VCaP (cell line): ENCODE data around the gene RASA3.

Experiments
- H3K27ac ChIP-seq: fragments of 450-650 bp; 2 replicates; pipeline ENCODE4 v1.5.1; 2017
- CTCF ChIP-seq: fragments of 450-650 bp; conservative IDR thresholded peaks from 2 replicates; pipeline ENCODE4 v1.5.1; 2017; ENCODE audit warnings: mild to moderate bottlenecking, moderate library complexity

RASA3 gene

DNA sequence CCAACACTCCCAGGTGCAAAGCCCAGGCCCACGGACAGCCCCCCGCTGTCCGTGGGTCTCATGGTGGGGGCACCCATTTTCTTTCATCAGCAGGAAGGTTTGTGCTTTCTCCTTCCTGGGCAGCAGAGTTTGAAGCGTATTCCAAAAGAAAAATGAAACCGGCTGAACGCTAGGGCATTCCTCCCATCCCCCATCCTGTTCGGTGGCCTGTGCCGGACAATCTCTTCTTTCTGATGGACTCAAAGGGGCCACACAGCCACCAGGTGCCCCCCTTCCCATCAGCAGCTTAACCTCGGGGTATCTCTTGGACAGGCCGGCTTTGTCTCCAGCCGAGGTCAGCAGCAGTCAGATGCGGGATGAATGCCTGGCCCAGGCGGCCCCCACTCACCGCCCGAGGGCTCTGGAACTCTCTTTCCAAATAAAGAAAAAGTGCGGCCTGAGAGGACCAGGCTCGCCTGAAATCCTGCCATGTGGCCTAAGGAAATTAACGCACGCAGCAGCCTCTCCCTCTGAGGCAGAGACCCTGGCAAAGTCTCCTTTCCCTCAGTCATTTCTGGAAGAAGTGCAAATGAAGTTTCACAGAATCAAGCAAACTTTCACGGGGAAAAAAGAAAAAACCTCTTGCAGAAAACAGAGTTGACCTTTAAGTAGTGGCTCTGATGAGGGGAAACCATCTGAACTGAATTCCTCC lies 67.8 kb downstream of the RASA3 start:
- no peak overlapping the region for H3K27ac ChIP-seq
- TF ChIP-seq CTCF, result no peak

DNA sequence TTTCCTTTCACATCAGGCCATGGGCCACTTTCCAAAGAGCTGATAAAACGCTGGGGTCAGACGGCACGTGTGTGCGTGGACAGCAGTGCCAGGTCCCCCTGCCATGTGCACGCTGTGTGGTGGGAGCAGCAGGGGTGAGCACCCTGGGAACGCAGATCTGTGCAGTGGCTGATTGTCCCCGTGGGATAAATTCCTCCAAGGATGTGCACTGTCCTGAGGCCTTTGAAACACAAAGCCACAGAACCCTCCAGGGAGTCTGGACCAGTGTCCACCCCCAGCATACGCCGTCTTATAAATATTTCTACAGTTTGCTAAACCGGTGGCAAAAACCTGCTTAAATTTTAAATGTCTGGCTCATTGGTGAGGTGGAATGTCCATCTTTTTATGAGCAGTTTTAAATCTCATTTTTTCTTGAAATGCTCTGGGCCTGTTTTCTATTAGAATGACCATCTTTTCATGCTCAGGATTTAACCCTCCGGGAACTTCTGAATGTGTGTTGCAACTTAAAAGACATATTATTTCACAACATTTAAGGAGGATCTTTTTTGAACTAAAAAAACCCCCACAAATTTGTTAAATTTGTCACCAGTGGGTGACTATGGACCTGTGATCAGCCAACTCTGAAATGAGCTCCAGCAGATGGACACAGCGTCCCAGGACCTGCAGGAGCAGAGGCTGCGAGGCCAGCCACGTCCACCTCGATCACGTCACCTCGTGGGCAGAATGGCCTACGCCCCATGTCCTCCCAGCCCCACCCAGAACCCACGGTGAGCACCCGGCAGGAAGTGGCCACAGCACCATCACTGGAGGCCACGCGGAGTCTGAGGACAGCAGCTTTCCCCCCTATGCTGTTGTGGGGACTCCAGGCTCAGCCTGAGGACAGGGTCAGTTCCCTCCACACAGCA lies 68.6 kb downstream of the RASA3 start:
- no peak overlapping the region for H3K27ac ChIP-seq
- no peak for TF ChIP-seq CTCF

DNA sequence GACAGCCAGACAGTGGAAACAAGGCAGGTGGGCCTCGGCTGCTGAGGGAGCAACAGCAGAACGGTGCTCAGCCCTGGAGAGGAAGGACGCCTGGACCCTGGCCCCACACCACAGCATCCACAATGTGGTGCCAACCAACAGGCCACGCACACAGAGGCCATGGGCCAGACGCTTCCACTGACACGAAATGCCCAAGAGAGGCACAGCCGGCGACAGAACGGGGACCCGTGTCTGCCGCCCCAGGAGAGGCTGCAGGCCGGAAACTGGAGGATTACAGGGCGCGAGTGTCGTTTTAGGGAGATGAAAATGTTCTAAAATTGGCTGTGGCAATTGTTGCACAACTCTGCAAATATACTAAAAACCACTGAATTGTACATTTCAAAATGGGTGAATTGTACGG lies 69.7 kb downstream of the RASA3 start:
- H3K27ac ChIP-seq, result no peak overlapping the region

GRCh38 chr13:114062341-114062740 lies 70.1 kb downstream of the RASA3 start:
- TF ChIP-seq CTCF, result no peak
- H3K27ac ChIP-seq, result no peak overlapping the region

More for the DNA sequence above, 69.7 kb downstream of the RASA3 start:
- TF ChIP-seq CTCF, result no peak

DNA sequence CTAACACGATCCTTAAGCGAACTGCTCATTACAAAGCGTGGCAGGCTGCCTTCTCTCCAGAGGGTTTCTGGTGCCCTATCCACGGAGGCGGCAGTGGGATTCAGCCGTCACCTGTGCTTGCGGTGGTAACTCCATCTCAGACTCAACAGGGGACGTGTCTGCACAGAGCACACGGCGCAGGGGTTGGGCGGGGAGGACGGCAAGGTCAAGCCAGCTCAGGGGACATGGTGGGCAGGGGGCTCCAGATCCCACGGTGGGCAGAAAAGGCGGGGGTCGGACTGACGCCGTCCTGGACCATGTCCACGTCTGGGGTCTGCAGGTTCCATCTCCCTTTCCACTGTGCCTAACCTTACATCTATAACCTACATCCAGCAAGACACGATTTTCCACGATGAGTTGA lies 70.7 kb downstream of the RASA3 start:
- TF ChIP-seq CTCF, result no peak

GRCh38 chr13:114061047-114061446 lies 71.4 kb downstream of the RASA3 start:
- no peak for TF ChIP-seq CTCF
- no peak overlapping the region for H3K27ac ChIP-seq

More for the DNA sequence above, 70.7 kb downstream of the RASA3 start:
- no peak overlapping the region for H3K27ac ChIP-seq
